ENCODE results near the gene KNCN. TPM values are rescaled to one million over a fixed set of nuclear protein-coding genes. Genes with fewer than 3 reads are reported as not detected.

Gene KNCN
- total RNA-seq, 1 experiment from 2014 or later: not detected

GRCh38 chr1:46599059-46599970 lies 47.9 kb upstream of the KNCN start:
- no peak for ATAC-seq
- Mint-ChIP-seq H3K4me3 (no peak overlapping the region), H3K9me3 (no peaks in the 10 kb centered on the region), H3K27ac (no peak overlapping the region), H3K27me3 (ENCODE audit: low read depth) (no peaks in the 10 kb centered on the region), H3K4me1 (peaks cover 8% of the 10 kb centered on the region), H3K36me3 (no peaks in the 10 kb centered on the region)
- TF ChIP-seq NR3C1 (CRISPR knock-in tag; conservative IDR thresholded peaks at IDR 0.05; ENCODE audit: low read depth) (no peak), ZNF281 (CRISPR knock-in tag; IDR thresholded peaks at IDR 0.05) (no peak), SMAD4 (CRISPR knock-in tag; IDR thresholded peaks at IDR 0.05) (no peak), ZNF671 (CRISPR knock-in tag; IDR thresholded peaks at IDR 0.05) (no peak), CREM (CRISPR knock-in tag; IDR thresholded peaks at IDR 0.05) (no peak), NFYB (CRISPR knock-in tag; conservative IDR thresholded peaks at IDR 0.05; ENCODE audit: low read depth) (no peak), ETV6 (CRISPR knock-in tag; IDR thresholded peaks at IDR 0.05) (no peak), RELA (CRISPR knock-in tag; IDR thresholded peaks at IDR 0.05; ENCODE audit: borderline replicate concordance) (no peak), JAZF1 (CRISPR knock-in tag; IDR thresholded peaks at IDR 0.05) (no peak), ZNF263 (CRISPR knock-in tag; IDR thresholded peaks at IDR 0.05; ENCODE audit: low read depth) (no peak)
- TF ChIP-seq, protein P1, sequence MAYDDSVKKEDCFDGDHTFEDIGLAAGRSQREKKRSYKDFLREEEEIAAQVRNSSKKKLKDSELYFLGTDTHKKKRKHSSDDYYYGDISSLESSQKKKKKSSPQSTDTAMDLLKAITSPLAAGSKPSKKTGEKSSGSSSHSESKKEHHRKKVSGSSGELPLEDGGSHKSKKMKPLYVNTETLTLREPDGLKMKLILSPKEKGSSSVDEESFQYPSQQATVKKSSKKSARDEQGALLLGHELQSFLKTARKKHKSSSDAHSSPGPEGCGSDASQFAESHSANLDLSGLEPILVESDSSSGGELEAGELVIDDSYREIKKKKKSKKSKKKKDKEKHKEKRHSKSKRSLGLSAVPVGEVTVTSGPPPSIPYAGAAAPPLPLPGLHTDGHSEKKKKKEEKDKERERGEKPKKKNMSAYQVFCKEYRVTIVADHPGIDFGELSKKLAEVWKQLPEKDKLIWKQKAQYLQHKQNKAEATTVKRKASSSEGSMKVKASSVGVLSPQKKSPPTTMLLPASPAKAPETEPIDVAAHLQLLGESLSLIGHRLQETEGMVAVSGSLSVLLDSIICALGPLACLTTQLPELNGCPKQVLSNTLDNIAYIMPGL (CRISPR knock-in tag; IDR thresholded peaks at IDR 0.05): no peak
- POLR2A ChIA-PET: no interaction called here
- no peak for DNase-seq (ENCODE audit: low spot score)
- CTCF ChIA-PET: no interaction called here

DNA sequence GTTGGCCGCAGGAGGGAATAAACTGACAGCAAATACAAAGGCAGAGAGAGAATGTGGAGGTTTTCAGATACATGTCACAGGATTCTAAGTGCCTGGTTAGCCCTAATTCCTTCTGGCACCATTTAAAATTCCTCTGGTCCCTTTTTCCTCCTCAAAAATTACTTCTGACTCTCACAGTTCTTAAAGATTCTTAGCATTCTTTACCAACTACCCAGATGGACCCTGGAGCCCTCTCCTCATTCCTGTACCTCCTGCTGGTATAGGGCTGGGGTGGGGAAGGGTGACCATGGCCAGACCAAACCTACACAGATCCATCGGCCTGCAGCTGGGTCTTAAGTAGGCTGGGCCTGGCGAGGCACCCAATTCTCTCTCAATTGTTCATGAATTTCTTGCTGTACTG lies 45.4 kb upstream of the KNCN start:
- ATAC-seq (no peak), DNase-seq (ENCODE audit: low spot score) (no peak)
- Mint-ChIP-seq H3K4me1 (no peaks in the 10 kb centered on the region), H3K36me3 (peaks cover 14% of the 10 kb centered on the region), H3K9me3 (no peaks in the 10 kb centered on the region), H3K4me3 (no peak overlapping the region), H3K27ac (no peak overlapping the region), H3K27me3 (ENCODE audit: low read depth) (no peaks in the 10 kb centered on the region)
- ChIA-PET CTCF (interaction anchor here (0.7 to 1.8 kb wide), 3 partner anchors 10 to 150 kb away, joined by 4 to 5 read pairs (median 4); no protein-coding TSS in a partner anchor), POLR2A (no interaction called here)
- TF ChIP-seq ERG (CRISPR knock-in tag; IDR thresholded peaks at IDR 0.05) (no peak), ZNF317 (CRISPR knock-in tag; IDR thresholded peaks at IDR 0.05; ENCODE audit: borderline replicate concordance, low read depth) (no peak), SMAD4 (CRISPR knock-in tag; IDR thresholded peaks at IDR 0.05) (no peak), USF1 (CRISPR knock-in tag; IDR thresholded peaks at IDR 0.05) (no peak), CREB1 (CRISPR knock-in tag; IDR thresholded peaks at IDR 0.05) (no peak), ATF6 (CRISPR knock-in tag; IDR thresholded peaks at IDR 0.05) (no peak), CBFB (CRISPR knock-in tag; IDR thresholded peaks at IDR 0.05; ENCODE audit: low read depth) (no peak), IRF2 (CRISPR knock-in tag; IDR thresholded peaks at IDR 0.05; ENCODE audit: borderline replicate concordance, low read depth) (no peak), FOXP1 (CRISPR knock-in tag; IDR thresholded peaks at IDR 0.05; ENCODE audit: borderline replicate concordance) (no peak), SOX15 (CRISPR knock-in tag; IDR thresholded peaks at IDR 0.05) (no peak), E2F1 (CRISPR knock-in tag; IDR thresholded peaks at IDR 0.05) (no peak)
- TF ChIP-seq, protein P2, sequence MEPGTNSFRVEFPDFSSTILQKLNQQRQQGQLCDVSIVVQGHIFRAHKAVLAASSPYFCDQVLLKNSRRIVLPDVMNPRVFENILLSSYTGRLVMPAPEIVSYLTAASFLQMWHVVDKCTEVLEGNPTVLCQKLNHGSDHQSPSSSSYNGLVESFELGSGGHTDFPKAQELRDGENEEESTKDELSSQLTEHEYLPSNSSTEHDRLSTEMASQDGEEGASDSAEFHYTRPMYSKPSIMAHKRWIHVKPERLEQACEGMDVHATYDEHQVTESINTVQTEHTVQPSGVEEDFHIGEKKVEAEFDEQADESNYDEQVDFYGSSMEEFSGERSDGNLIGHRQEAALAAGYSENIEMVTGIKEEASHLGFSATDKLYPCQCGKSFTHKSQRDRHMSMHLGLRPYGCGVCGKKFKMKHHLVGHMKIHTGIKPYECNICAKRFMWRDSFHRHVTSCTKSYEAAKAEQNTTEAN (CRISPR knock-in tag; IDR thresholded peaks at IDR 0.05): no peak

Data from WTC11 (cell line).